Measurements from ENCODE around the gene RBFOX1.

Gene RBFOX1

GRCh38 chr16:7334801-7335560 lies 2.3 kb downstream of the RBFOX1 start:
- no peak for DNase-seq (ENCODE audit: low read depth, low spot score)

- DNase-seq (ENCODE audit: low read depth, low spot score), result no peak
These were observed 3.5 kb downstream of the RBFOX1 start for GRCh38 chr16:7335991-7336634.

- DNase-seq (ENCODE audit: low read depth, low spot score), result no peak
These were observed 4.1 kb downstream of the RBFOX1 start for GRCh38 chr16:7336742-7337141.

- DNase-seq (ENCODE audit: low read depth, low spot score), result no peak
These were observed 6.2 kb downstream of the RBFOX1 start for GRCh38 chr16:7338826-7339225.

- no peak for DNase-seq (ENCODE audit: low read depth, low spot score)
These were observed 7.1 kb downstream of the RBFOX1 start for GRCh38 chr16:7339700-7340099.

- DNase-seq (ENCODE audit: low read depth, low spot score), result no peak
These were observed 8.3 kb downstream of the RBFOX1 start for GRCh38 chr16:7340938-7341337.

- DNase-seq (ENCODE audit: low read depth, low spot score), result no peak
These were observed 10.0 kb downstream of the RBFOX1 start for GRCh38 chr16:7342598-7342997.

GRCh38 chr16:7343243-7343642 lies 10.6 kb downstream of the RBFOX1 start:
- no peak for DNase-seq (ENCODE audit: low read depth, low spot score)

- DNase-seq (ENCODE audit: low read depth, low spot score), result no peak
These were observed 12.5 kb downstream of the RBFOX1 start for GRCh38 chr16:7344830-7345780.

GRCh38 chr16:7350806-7351205 lies 18.2 kb downstream of the RBFOX1 start:
- DNase-seq (ENCODE audit: low read depth, low spot score), result no peak

GRCh38 chr16:7351610-7352510 lies 19.2 kb downstream of the RBFOX1 start:
- no peak for DNase-seq (ENCODE audit: low read depth, low spot score)

- DNase-seq (ENCODE audit: low read depth, low spot score), result no peak
These were observed 23.1 kb downstream of the RBFOX1 start for GRCh38 chr16:7355758-7356157.

- DNase-seq (ENCODE audit: low read depth, low spot score), result no peak
These were observed 28.9 kb downstream of the RBFOX1 start for GRCh38 chr16:7361416-7362129.

GRCh38 chr16:7362231-7362630 lies 29.6 kb downstream of the RBFOX1 start:
- DNase-seq (ENCODE audit: low read depth, low spot score), result no peak

- DNase-seq (ENCODE audit: low read depth, low spot score), result no peak
These were observed 31.1 kb downstream of the RBFOX1 start for GRCh38 chr16:7363422-7364417.

- no peak for DNase-seq (ENCODE audit: low read depth, low spot score)
These were observed 33.4 kb downstream of the RBFOX1 start for GRCh38 chr16:7366041-7366440.

GRCh38 chr16:7366993-7367880 lies 34.6 kb downstream of the RBFOX1 start:
- no peak for DNase-seq (ENCODE audit: low read depth, low spot score)

GRCh38 chr16:7369204-7369603 lies 36.6 kb downstream of the RBFOX1 start:
- DNase-seq (ENCODE audit: low read depth, low spot score), result no peak
